Measurements from ENCODE around the gene APBA2. TPM values are rescaled to one million over a fixed set of nuclear protein-coding genes. Genes with fewer than 3 reads are reported as not detected.
A peak's percentile ranks its signal among the peaks of the same experiment; 100 is the strongest.

The APBA2 gene
- total and polyA plus RNA-seq, 10 donors = 5.8 to 33.8 (median 18.3) TPM

DNA sequence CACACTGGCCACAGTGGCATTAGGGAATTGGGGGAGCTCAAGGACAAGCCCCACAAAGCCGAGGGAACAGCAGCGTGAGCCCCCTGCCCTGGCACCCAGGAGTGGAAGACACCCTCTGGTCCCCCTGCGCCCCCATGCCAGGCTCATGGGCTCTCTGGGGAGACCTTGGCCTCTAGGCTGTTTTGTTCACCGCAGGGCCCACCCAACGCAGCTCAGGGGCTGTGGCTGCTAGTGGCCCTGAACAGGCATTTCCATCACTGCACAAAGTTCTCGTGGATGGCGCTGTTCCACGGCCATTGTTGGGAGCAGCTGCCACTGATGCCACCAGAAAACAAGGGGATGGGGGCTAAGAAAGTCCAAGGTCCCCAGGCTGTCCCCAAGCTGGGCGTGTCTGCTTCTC, 236.1 kb downstream of the APBA2 start:
- DNase-seq = no peak
- Histone ChIP-seq H3K36me3 (no peaks in the 10 kb centered on the region), H3K27me3 (replicated peaks in 1 of 7) (peaks cover 0 to 6% (median 0%) of the 10 kb centered on the region in 7 donors), H3K9me3 (no peaks in the 10 kb centered on the region), H3K4me1 (no peaks in the 10 kb centered on the region), H3K4me3 (no peak overlapping the region), H3K27ac (no peak overlapping the region)
- intact Hi-C loops (cut with DNase I; ENCODE audit: low total_unique reads) = no loop called here
- TF ChIP-seq CTCF (IDR thresholded peaks at IDR 0.05 in 8 of 11, conservative IDR thresholded peaks at IDR 0.05 in 3 of 11) = no peak
- TF ChIP-seq POLR2A (IDR thresholded peaks at IDR 0.05) = no peak
- TF ChIP-seq POLR2AphosphoS5 (IDR thresholded peaks at IDR 0.05) = no peak
- 57 to 89% (median 78%) methylated on average over 4 to 9 of the region's 9 CpGs for WGBS, 5 donors

DNA sequence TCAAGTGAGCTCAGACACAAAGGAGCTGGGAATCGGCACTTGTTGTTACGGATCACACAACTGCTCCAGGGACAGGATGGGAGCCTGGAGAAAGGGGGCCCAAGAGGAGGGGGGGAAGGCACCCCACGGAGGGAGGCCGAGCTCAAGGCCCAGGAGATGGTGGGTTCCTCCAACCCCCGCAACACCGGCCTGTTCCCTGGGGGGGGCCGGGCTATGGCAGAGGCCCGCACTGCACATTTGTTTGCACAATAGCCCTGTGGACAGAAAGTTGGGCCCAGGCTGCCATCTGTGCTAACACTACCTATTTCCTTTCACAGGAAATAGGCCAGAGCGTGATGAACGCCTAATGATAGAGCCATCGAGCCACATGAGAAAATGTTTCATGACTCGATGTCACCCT, 236.7 kb downstream of the APBA2 start:
- TF ChIP-seq POLR2A (IDR thresholded peaks at IDR 0.05) (no peak), CTCF (IDR thresholded peaks at IDR 0.05 in 8 of 11, conservative IDR thresholded peaks at IDR 0.05 in 3 of 11) (no peak), POLR2AphosphoS5 (IDR thresholded peaks at IDR 0.05) (no peak)
- no peaks in the 10 kb centered on the region for H3K9me3 ChIP-seq
- H3K4me3 ChIP-seq = no peak overlapping the region
- 62 to 82% (median 74%) methylated on average over 11 to 12 of the region's 12 CpGs for WGBS, 5 donors
- intact Hi-C loops (cut with DNase I; ENCODE audit: low total_unique reads) = no loop called here
- H3K27ac ChIP-seq = no peak overlapping the region
- no peaks in the 10 kb centered on the region for H3K36me3 ChIP-seq
- H3K27me3 ChIP-seq (replicated peaks in 1 of 7) = no peaks in the 10 kb centered on the region
- no peak for DNase-seq
- H3K4me1 ChIP-seq = no peaks in the 10 kb centered on the region

GRCh38 chr15:29123171-29123570, 237.4 kb downstream of the APBA2 start:
- Histone ChIP-seq H3K4me3 (no peak overlapping the region), H3K4me1 (no peaks in the 10 kb centered on the region), H3K27ac (no peak overlapping the region), H3K9me3 (no peaks in the 10 kb centered on the region), H3K27me3 (replicated peaks in 1 of 7) (no peaks in the 10 kb centered on the region), H3K36me3 (no peaks in the 10 kb centered on the region)
- peak; percentile 71 for DNase-seq
- TF ChIP-seq POLR2A (IDR thresholded peaks at IDR 0.05) (no peak), CTCF (IDR thresholded peaks at IDR 0.05 in 8 of 11, conservative IDR thresholded peaks at IDR 0.05 in 3 of 11) (no peak), POLR2AphosphoS5 (IDR thresholded peaks at IDR 0.05) (no peak)
- intact Hi-C loops (cut with DNase I; ENCODE audit: low total_unique reads) = no loop called here
- WGBS, 5 donors = 89 to 96% (median 91%) methylated on average over 18 of the region's 18 CpGs

DNA sequence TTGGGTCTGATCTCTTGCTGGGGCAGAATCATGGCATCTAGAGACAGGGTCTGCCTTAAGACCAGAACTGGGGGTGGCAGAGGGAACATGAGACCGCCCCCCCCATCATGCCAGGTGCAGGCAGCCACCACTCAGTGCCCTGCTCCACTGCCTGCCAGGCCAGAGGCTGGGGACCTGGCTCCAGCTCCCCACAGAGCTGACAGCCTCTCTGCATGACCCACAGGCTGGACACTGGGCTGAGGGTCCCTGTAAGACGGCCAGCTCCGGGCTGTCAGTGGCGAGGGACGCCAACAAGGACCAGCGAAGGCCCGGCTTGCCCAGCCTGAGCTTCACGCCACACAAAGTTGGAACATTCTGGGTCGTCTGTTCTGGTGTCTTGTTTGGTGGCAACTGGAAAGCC, 238.2 kb downstream of the APBA2 start:
- DNase-seq = peak; percentile 62
- H3K4me3 ChIP-seq = no peak overlapping the region
- H3K27me3 ChIP-seq (replicated peaks in 1 of 7) = no peaks in the 10 kb centered on the region
- H3K4me1 ChIP-seq = no peaks in the 10 kb centered on the region
- H3K36me3 ChIP-seq = no peaks in the 10 kb centered on the region
- no peaks in the 10 kb centered on the region for H3K9me3 ChIP-seq
- TF ChIP-seq POLR2AphosphoS5 (IDR thresholded peaks at IDR 0.05) (no peak), CTCF (IDR thresholded peaks at IDR 0.05 in 8 of 11, conservative IDR thresholded peaks at IDR 0.05 in 3 of 11) (no peak), POLR2A (IDR thresholded peaks at IDR 0.05) (no peak)
- intact Hi-C loops (cut with DNase I; ENCODE audit: low total_unique reads) = no loop called here
- H3K27ac ChIP-seq = no peak overlapping the region
- WGBS, 5 donors = 89 to 96% (median 93%) methylated on average over 8 to 9 of the region's 9 CpGs
